ENCODE results near the gene HINT3. TPM values are rescaled to one million over a fixed set of nuclear protein-coding genes. Genes with fewer than 3 reads are reported as not detected.

HINT3 gene
- total and polyA plus RNA-seq, 2 of the 13 experiments (the other 11 are each of a cell fraction or from before 2014, with no cell fraction given): 3.1 to 22.8 TPM

DNA sequence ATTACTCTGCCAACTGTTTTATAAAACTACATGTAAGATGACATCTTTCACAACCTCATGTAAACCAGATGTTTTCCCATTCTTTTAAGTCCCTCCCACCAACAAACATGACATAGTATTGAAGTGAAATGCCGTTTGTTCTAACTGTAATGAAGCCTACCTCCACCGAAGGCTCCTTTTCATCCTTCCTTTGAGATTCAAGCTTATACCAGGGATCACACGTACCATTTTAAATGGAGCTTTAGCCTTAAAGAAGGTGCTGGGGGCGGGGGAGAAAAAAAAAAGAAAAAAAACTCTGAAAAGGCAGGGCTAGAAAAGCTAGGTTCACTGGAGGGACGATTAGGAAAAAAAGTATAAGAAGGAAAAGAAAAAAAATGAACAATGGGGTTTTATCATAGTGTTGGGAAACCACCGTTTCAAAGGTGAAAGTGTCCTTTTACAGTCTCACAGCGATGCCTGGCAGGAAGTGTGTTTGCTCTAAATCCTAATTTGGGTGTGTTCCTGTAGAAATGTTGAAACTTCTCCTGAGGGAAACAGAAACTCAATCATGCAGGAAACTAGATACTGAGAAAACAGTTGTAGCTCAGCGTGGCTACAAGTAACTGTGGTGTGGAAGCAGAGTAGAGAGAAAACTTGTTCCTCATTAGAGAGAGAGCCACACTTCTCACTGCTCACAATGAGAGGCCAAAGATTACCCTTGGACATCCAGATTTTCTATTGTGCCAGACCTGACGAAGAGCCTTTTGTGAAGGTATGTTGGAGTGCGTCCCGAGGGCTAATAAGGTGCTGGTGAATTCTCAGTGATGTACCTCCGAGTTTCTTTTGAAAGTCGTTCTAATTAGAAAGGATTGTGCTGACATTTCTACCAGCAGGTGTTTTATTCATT, 37.6 kb upstream of the HINT3 start:
- BruUV-seq (replicated peaks): no TSS peak
- ChIA-PET CTCF (ENCODE audit: low intra/inter-chr PET ratio, low total read pairs) (no interaction called here), POLR2A (interaction anchor here (0.7 to 3.8 kb wide), 11 partner anchors 12 to 129 kb away, joined by 3 to 30 read pairs (median 6); partner anchors contain the start of genes HINT3, NCOA7 and TRMT11)
- ATAC-seq (peak; percentile 97), DNase-seq (ENCODE audit: low spot score) (peak; percentile 97), FAIRE-seq (peak; percentile 96)
- no peaks in the 10 kb centered on the region for H3K27me3 ChIP-seq (ENCODE audit: control insufficient read depth in 1 of 2, insufficient read depth in 2 of 2, low read length in 2 of 2)
- H3K9ac ChIP-seq (ENCODE audit: insufficient read depth, low read depth, low read length): peak overlapping the region; percentile 82
- H2AFZ ChIP-seq (ENCODE audit: low read length): peak overlapping the region; percentile 73
- H3K27ac ChIP-seq (ENCODE audit: extremely low read length, insufficient read depth, low read length): peak overlapping the region; percentile 84
- WGBS (ENCODE audit: low lambda C conversion rate): 12% methylated on average over 13 of the region's 13 CpGs
- H3K79me2 ChIP-seq (ENCODE audit: insufficient read depth, low read length): peaks cover 18% of the 10 kb centered on the region
- H3K9me3 ChIP-seq (ENCODE audit: low read length): no peaks in the 10 kb centered on the region
- H3K4me3 ChIP-seq (replicated peaks in 1 of 3; ENCODE audit: insufficient read depth in 1 of 3, low read depth in 2 of 3, low read length in 3 of 3): peak overlapping the region; percentile 51 to 65 (median 52)
- peaks cover 19 to 45% of the 10 kb centered on the region in 2 experiments for H3K36me3 ChIP-seq (replicated peaks in 1 of 2; ENCODE audit: control insufficient read depth in 1 of 2, insufficient read depth in 2 of 2, low read length in 2 of 2)
- H4K20me1 ChIP-seq (ENCODE audit: insufficient read depth, low read length): no peaks in the 10 kb centered on the region
- intact Hi-C loops (cut with micrococcal nuclease; ENCODE audit: unreplicated experiment): loop anchor here (1.0 kb wide), 2 partner anchors 25 to 37 kb away; partner anchors contain the start of gene HINT3
- H3K4me2 ChIP-seq (ENCODE audit: low read depth, low read length): peak overlapping the region; percentile 76
- H3K4me1 ChIP-seq (ENCODE audit: insufficient read depth, low read length): peaks cover 62% of the 10 kb centered on the region
- in situ Hi-C loops (cut with HindIII; ENCODE audit: extremely low pct_ligation_motif_present, low pct_unique_long_range_greater_than_20kb): no loop called here
- TF ChIP-seq LCORL (IDR thresholded peaks at IDR 0.05): peak; percentile 61; the same call in 1 of the 2 replicates
- TF ChIP-seq LCORL (CRISPR knock-in tag; IDR thresholded peaks at IDR 0.05): peak; percentile 94
- TF ChIP-seq HHEX (CRISPR knock-in tag; IDR thresholded peaks at IDR 0.05): 0 out of 2 replicates have a peak, but pooled peaks have one; percentile 16
- TF ChIP-seq ZNF83 (CRISPR knock-in tag; IDR thresholded peaks at IDR 0.05; ENCODE audit: borderline replicate concordance): no peak
- TF ChIP-seq, protein P1, sequence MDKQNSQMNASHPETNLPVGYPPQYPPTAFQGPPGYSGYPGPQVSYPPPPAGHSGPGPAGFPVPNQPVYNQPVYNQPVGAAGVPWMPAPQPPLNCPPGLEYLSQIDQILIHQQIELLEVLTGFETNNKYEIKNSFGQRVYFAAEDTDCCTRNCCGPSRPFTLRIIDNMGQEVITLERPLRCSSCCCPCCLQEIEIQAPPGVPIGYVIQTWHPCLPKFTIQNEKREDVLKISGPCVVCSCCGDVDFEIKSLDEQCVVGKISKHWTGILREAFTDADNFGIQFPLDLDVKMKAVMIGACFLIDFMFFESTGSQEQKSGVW (CRISPR knock-in tag; IDR thresholded peaks at IDR 0.05; ENCODE audit: borderline replicate concordance): no peak
- TF ChIP-seq BRD4 (CRISPR knock-in tag; IDR thresholded peaks at IDR 0.05): no peak
- TF ChIP-seq NR2C2 (CRISPR knock-in tag; IDR thresholded peaks at IDR 0.05; ENCODE audit: borderline replicate concordance): peak; percentile 49; the same call in 1 of the 2 replicates
- TF ChIP-seq RFX3 (CRISPR knock-in tag; IDR thresholded peaks at IDR 0.05): no peak
- no peak for TF ChIP-seq NR2F6 (IDR thresholded peaks at IDR 0.05)
- peak; percentile 31; the same call in 1 of the 2 replicates for TF ChIP-seq NR2F6 (CRISPR knock-in tag; IDR thresholded peaks at IDR 0.05)
- no peak for TF ChIP-seq KLF15 (CRISPR knock-in tag; IDR thresholded peaks at IDR 0.05; ENCODE audit: borderline replicate concordance)
- TF ChIP-seq, protein P2, sequence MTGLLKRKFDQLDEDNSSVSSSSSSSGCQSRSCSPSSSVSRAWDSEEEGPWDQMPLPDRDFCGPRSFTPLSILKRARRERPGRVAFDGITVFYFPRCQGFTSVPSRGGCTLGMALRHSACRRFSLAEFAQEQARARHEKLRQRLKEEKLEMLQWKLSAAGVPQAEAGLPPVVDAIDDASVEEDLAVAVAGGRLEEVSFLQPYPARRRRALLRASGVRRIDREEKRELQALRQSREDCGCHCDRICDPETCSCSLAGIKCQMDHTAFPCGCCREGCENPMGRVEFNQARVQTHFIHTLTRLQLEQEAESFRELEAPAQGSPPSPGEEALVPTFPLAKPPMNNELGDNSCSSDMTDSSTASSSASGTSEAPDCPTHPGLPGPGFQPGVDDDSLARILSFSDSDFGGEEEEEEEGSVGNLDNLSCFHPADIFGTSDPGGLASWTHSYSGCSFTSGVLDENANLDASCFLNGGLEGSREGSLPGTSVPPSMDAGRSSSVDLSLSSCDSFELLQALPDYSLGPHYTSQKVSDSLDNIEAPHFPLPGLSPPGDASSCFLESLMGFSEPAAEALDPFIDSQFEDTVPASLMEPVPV (CRISPR knock-in tag; IDR thresholded peaks at IDR 0.05): no peak; the same call in 1 of the 2 replicates
- TF ChIP-seq ZNF558 (CRISPR knock-in tag; IDR thresholded peaks at IDR 0.05; ENCODE audit: borderline replicate concordance): no peak
- TF ChIP-seq PLRG1 (conservative IDR thresholded peaks at IDR 0.05): no peak
- peak; percentile 73 for TF ChIP-seq BCL6 (CRISPR knock-in tag; IDR thresholded peaks at IDR 0.05)
- TF ChIP-seq ZNF251 (CRISPR knock-in tag; IDR thresholded peaks at IDR 0.05): no peak
- no peak for TF ChIP-seq ZNF691 (CRISPR knock-in tag; IDR thresholded peaks at IDR 0.05; ENCODE audit: borderline replicate concordance, low read depth)
- TF ChIP-seq HDAC2 (CRISPR knock-in tag; IDR thresholded peaks at IDR 0.05): peak; percentile 91
- peak; percentile 91 for TF ChIP-seq ELF3 (CRISPR knock-in tag; IDR thresholded peaks at IDR 0.05)
- TF ChIP-seq ATM (IDR thresholded peaks at IDR 0.05; ENCODE audit: borderline replicate concordance): no peak
- TF ChIP-seq RFX5 (IDR thresholded peaks at IDR 0.05; ENCODE audit: low read depth, low read length): no peak
